Ishikawa (cell line): ENCODE measurements around the gene CAPS.

Source experiments
- CEBPB ChIP-seq: IDR thresholded peaks from 2 replicates; pipeline ENCODE4 v1.6.1; 2012
- CREB1 ChIP-seq: IDR thresholded peaks from 2 replicates; pipeline ENCODE4 v1.6.1; 2012; ENCODE audit warnings: low read depth
- EP300 ChIP-seq: IDR thresholded peaks from 2 replicates; pipeline ENCODE4 v1.6.1; 2012; ENCODE audit warnings: borderline replicate concordance
- MAX ChIP-seq: IDR thresholded peaks from 2 replicates; pipeline ENCODE4 v1.6.1; 2012
- NFIC ChIP-seq: IDR thresholded peaks from 2 replicates; pipeline ENCODE4 v1.6.1; 2012
- RAD21 ChIP-seq: IDR thresholded peaks from 2 replicates; pipeline ENCODE4 v1.6.1; 2012; ENCODE audit warnings: low read depth
- TAF1 ChIP-seq: IDR thresholded peaks from 2 replicates; pipeline ENCODE4 v1.6.1; 2012; ENCODE audit warnings: low read depth, mild to moderate bottlenecking
- TCF12 ChIP-seq: IDR thresholded peaks from 2 replicates; pipeline ENCODE4 v1.6.1; 2012; ENCODE audit warnings: low read depth
- TEAD4 ChIP-seq: IDR thresholded peaks from 2 replicates; pipeline ENCODE4 v1.6.1; 2012
- YY1 ChIP-seq: IDR thresholded peaks from 2 replicates; pipeline ENCODE4 v1.6.1; 2012; ENCODE audit warnings: low read depth
- TF ChIP-seq, protein P1 (sequence below): IDR thresholded peaks from 2 replicates; pipeline ENCODE4 v1.6.1; 2012
- TF ChIP-seq, protein P2 (sequence below): IDR thresholded peaks from 2 replicates; pipeline ENCODE4 v1.6.1; 2012; ENCODE audit warnings: low read depth, mild to moderate bottlenecking

DNA sequence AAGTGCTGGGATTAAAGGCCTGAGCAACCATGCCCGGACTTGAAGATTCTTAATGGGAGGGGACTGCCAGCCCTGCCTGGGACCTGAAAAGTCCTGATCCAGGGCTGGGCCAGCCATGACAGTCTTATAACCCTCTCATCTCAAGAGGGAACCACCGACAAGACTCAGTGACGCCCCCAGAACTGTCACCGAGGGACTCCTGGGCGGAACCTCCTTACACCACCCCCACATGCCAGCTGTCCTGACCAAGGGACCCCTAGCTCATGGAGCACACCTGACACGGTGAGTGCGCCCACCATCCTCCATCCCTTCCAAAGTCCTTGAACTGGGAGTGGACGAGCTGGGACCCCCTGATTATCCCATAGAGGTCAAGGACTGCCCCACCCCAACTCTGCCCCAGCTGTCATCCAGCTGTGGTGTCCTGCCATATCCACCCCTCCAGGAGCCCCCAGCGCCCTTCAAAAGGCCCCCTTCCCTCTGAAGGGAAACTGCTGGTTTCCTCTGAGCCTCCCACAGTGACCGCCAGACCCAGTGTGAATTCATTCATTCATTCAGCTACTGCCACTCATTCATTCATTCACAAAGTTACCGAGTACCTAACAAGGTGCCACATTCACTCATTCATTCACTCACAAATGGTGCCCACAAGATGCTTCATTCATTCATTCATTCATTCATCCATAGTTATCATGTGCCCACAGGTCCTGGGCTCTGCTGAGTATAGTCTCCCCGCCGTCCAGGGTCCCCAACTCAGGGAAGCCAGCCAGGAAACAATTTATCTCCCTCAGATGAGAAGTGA, 14.1 kb upstream of the CAPS start:
- TF ChIP-seq, protein P1, sequence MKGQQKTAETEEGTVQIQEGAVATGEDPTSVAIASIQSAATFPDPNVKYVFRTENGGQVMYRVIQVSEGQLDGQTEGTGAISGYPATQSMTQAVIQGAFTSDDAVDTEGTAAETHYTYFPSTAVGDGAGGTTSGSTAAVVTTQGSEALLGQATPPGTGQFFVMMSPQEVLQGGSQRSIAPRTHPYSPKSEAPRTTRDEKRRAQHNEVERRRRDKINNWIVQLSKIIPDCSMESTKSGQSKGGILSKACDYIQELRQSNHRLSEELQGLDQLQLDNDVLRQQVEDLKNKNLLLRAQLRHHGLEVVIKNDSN = no peak
- TF ChIP-seq CEBPB (no peak), TAF1 (no peak), YY1 (no peak), TEAD4 (no peak), RAD21 (no peak), TCF12 (no peak), EP300 (no peak), MAX (no peak), CREB1 (no peak), NFIC (no peak)
- TF ChIP-seq, protein P2, sequence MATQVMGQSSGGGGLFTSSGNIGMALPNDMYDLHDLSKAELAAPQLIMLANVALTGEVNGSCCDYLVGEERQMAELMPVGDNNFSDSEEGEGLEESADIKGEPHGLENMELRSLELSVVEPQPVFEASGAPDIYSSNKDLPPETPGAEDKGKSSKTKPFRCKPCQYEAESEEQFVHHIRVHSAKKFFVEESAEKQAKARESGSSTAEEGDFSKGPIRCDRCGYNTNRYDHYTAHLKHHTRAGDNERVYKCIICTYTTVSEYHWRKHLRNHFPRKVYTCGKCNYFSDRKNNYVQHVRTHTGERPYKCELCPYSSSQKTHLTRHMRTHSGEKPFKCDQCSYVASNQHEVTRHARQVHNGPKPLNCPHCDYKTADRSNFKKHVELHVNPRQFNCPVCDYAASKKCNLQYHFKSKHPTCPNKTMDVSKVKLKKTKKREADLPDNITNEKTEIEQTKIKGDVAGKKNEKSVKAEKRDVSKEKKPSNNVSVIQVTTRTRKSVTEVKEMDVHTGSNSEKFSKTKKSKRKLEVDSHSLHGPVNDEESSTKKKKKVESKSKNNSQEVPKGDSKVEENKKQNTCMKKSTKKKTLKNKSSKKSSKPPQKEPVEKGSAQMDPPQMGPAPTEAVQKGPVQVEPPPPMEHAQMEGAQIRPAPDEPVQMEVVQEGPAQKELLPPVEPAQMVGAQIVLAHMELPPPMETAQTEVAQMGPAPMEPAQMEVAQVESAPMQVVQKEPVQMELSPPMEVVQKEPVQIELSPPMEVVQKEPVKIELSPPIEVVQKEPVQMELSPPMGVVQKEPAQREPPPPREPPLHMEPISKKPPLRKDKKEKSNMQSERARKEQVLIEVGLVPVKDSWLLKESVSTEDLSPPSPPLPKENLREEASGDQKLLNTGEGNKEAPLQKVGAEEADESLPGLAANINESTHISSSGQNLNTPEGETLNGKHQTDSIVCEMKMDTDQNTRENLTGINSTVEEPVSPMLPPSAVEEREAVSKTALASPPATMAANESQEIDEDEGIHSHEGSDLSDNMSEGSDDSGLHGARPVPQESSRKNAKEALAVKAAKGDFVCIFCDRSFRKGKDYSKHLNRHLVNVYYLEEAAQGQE = no peak
